ENCODE measurements around the gene TP53BP1. TPM values are rescaled to one million over a fixed set of nuclear protein-coding genes. Genes with fewer than 3 reads are reported as not detected.

TP53BP1 gene
- total RNA-seq, 1 donor from 2014 or later, result 61.6 TPM

- DNase-seq (ENCODE audit: low spot score), result no peak
Measured at GRCh38 chr15:43487271-43487895, 5.6 kb downstream of the TP53BP1 start.

- no peak for DNase-seq (ENCODE audit: low spot score)
Measured at GRCh38 chr15:43484455-43484854, 8.5 kb downstream of the TP53BP1 start.

- DNase-seq (ENCODE audit: low spot score), result no peak
Measured at GRCh38 chr15:43483297-43484128, 9.4 kb downstream of the TP53BP1 start.

- no peak for DNase-seq (ENCODE audit: low spot score)
Measured at GRCh38 chr15:43473885-43474284, 19.1 kb downstream of the TP53BP1 start.

- no peak for DNase-seq (ENCODE audit: low spot score)
Measured at GRCh38 chr15:43471975-43472374, 21.0 kb downstream of the TP53BP1 start.

GRCh38 chr15:43469867-43470266 lies 23.1 kb downstream of the TP53BP1 start:
- no peak for DNase-seq (ENCODE audit: low spot score)

GRCh38 chr15:43465100-43465499 lies 27.9 kb downstream of the TP53BP1 start:
- DNase-seq (ENCODE audit: low spot score), result no peak

- no peak for DNase-seq (ENCODE audit: low spot score)
Measured at GRCh38 chr15:43463998-43464397, 29.0 kb downstream of the TP53BP1 start.

GRCh38 chr15:43463507-43463906 lies 29.4 kb downstream of the TP53BP1 start:
- DNase-seq (ENCODE audit: low spot score), result no peak

- no peak for DNase-seq (ENCODE audit: low spot score)
Measured at GRCh38 chr15:43449981-43450380, 43.0 kb downstream of the TP53BP1 start.

GRCh38 chr15:43446344-43446743 lies 46.6 kb downstream of the TP53BP1 start:
- DNase-seq (ENCODE audit: low spot score), result no peak

GRCh38 chr15:43441316-43441715 lies 51.6 kb downstream of the TP53BP1 start:
- no peak for DNase-seq (ENCODE audit: low spot score)

GRCh38 chr15:43440721-43441281 lies 52.2 kb downstream of the TP53BP1 start:
- DNase-seq (ENCODE audit: low spot score), result peak; percentile 42

- no peak for DNase-seq (ENCODE audit: low spot score)
Measured at GRCh38 chr15:43439268-43439667, 53.7 kb downstream of the TP53BP1 start.

GRCh38 chr15:43436395-43436794 lies 56.6 kb downstream of the TP53BP1 start:
- no peak for DNase-seq (ENCODE audit: low spot score)

GRCh38 chr15:43434446-43434845 lies 58.5 kb downstream of the TP53BP1 start:
- no peak for DNase-seq (ENCODE audit: low spot score)

- DNase-seq (ENCODE audit: low spot score), result no peak
Measured at GRCh38 chr15:43433661-43434303, 59.2 kb downstream of the TP53BP1 start.

- DNase-seq (ENCODE audit: low spot score), result no peak
Measured at GRCh38 chr15:43433165-43433564, 59.8 kb downstream of the TP53BP1 start.

- DNase-seq (ENCODE audit: low spot score), result no peak
Measured at GRCh38 chr15:43429687-43430086, 63.3 kb downstream of the TP53BP1 start.

GRCh38 chr15:43423793-43424192 lies 69.2 kb downstream of the TP53BP1 start:
- no peak for DNase-seq (ENCODE audit: low spot score)

GRCh38 chr15:43420876-43421275 lies 72.1 kb downstream of the TP53BP1 start:
- DNase-seq (ENCODE audit: low spot score), result no peak

GRCh38 chr15:43420435-43420834 lies 72.5 kb downstream of the TP53BP1 start:
- no peak for DNase-seq (ENCODE audit: low spot score)
